GM12878 (cell line): ENCODE results near the gene NEDD8. TPM values are rescaled to one million over a fixed set of nuclear protein-coding genes. Genes with fewer than 3 reads are reported as not detected.

Experiments
- ATAC-seq: fragments of 200-7000 bp; cut with Tn5 transposase; 3 replicates; pipeline ENCODE4 v1.9.1; 2020; ENCODE audit warnings: mild to moderate bottlenecking, moderate library complexity
- BruUV-seq: library from RNA; stranded (reverse); fragments of 400-500 nt; replicated peaks from 2 replicates; lab custom pipeline; 2021; lab: Mats Ljungman, UMichigan
- CTCF ChIA-PET: fragments of 300-600 bp; sonication (Branson Sonifier 250); formaldehyde crosslinking; extraction: SDS; loops from one replicate; lab custom pipeline; 2021; ENCODE audit warnings: inconsistent platforms; lab: Yijun Ruan, JAX
- POLR2A ChIA-PET: fragments of 350-600 bp; formaldehyde crosslinking; extraction: SDS; loops from one replicate; lab custom pipeline; 2021; ENCODE audit warnings: inconsistent platforms; lab: Charles Lee
- RAD21 ChIA-PET: fragments of 300-600 bp; sonication (Branson Sonifier 250); formaldehyde crosslinking; loops from one replicate; lab custom pipeline; 2023; ENCODE audit warnings: antibody characterized with exemption; ENCODE audit not compliant: unreplicated experiment; lab: Charles Lee
- SMC1A ChIA-PET: fragments of 300-600 bp; sonication (Branson Sonifier 250); formaldehyde crosslinking; loops from one replicate; lab custom pipeline; 2023; ENCODE audit not compliant: unreplicated experiment, uncharacterized antibody; lab: Charles Lee
- DNase-seq: peaks from one replicate; pipeline ENCODE4 v3.0.0-alpha.2; 2011; ENCODE audit warnings: low read depth, low spot score
- FAIRE-seq: peaks from 3 replicates; lab custom pipeline; 2011; peaks lifted over from hg19 to GRCh38; lab: Jason Lieb, UNC
- H2AFZ ChIP-seq: 2 replicates; pipeline ENCODE4 v1.6.0; 2011; ENCODE audit warnings: low read depth, low read length, control low read depth; ENCODE audit not compliant: control insufficient read depth
- H3K27ac ChIP-seq: 2 replicates; pipeline ENCODE4 v1.5.1; 2011; ENCODE audit warnings: control low read depth; ENCODE audit not compliant: control insufficient read depth, insufficient read depth
- H3K27me3 ChIP-seq, 2 experiments: replicated peaks in 1 of 2; 2 replicates each; pipeline versions ENCODE4 v1.6.0 to v1.6.1; 2011; ENCODE audit warnings: low read length in 1 of 2; ENCODE audit not compliant: control insufficient read depth in 2 of 2, insufficient read depth in 2 of 2
- H3K36me3 ChIP-seq, 2 experiments: 2 replicates each; pipeline ENCODE4 v1.5.1; 2011; ENCODE audit warnings: low read length in 1 of 2; ENCODE audit not compliant: control insufficient read depth in 2 of 2, insufficient read depth in 2 of 2
- H3K4me1 ChIP-seq: 2 replicates; pipeline ENCODE4 v1.6.1; 2011; ENCODE audit warnings: mild to moderate bottlenecking, low read length, moderate library complexity, mixed read lengths; ENCODE audit not compliant: control insufficient read depth, insufficient read depth
- H3K4me2 ChIP-seq: 2 replicates; pipeline ENCODE4 v1.6.0; 2011; ENCODE audit warnings: control low read depth; ENCODE audit not compliant: control insufficient read depth, insufficient read depth
- H3K4me3 ChIP-seq: fragments of 200-600 bp; sonication (generic); 2 replicates; pipeline ENCODE4 v1.5.1; 2016
- H3K79me2 ChIP-seq: 2 replicates; pipeline ENCODE4 v1.6.0; 2011; ENCODE audit warnings: low read length; ENCODE audit not compliant: control insufficient read depth, insufficient read depth
- H3K9ac ChIP-seq: 2 replicates; pipeline ENCODE4 v1.8.0; 2011; ENCODE audit warnings: low read length, control low read depth, mixed read lengths; ENCODE audit not compliant: control insufficient read depth, insufficient read depth
- H3K9me3 ChIP-seq: replicated peaks from 3 replicates; pipeline ENCODE4 v1.5.1; 2011; ENCODE audit warnings: mild to moderate bottlenecking, low read length; ENCODE audit not compliant: control insufficient read depth, insufficient read depth
- H4K20me1 ChIP-seq: 2 replicates; pipeline ENCODE4 v1.6.0; 2011; ENCODE audit not compliant: control insufficient read depth, insufficient read depth
- BMI1 ChIP-seq: fragments of 450-650 bp; IDR thresholded peaks from 2 replicates; pipeline ENCODE4 v1.6.1; 2016; ENCODE audit warnings: mild to moderate bottlenecking, moderate library complexity, borderline replicate concordance
- DPF2 ChIP-seq: fragments of 450-650 bp; IDR thresholded peaks from 2 replicates; pipeline ENCODE4 v1.6.1; 2017; ENCODE audit warnings: mild to moderate bottlenecking
- HDGF ChIP-seq: fragments of 450-650 bp; IDR thresholded peaks from 2 replicates; pipeline ENCODE4 v1.6.1; 2016; ENCODE audit warnings: antibody characterized with exemption
- LARP7 ChIP-seq: fragments of 450-650 bp; IDR thresholded peaks from 2 replicates; pipeline ENCODE4 v1.6.1; 2017; ENCODE audit warnings: mild to moderate bottlenecking
- NBN ChIP-seq: fragments of 450-650 bp; IDR thresholded peaks from 2 replicates; pipeline ENCODE4 v1.6.1; 2016
- NFYB ChIP-seq: IDR thresholded peaks from 2 replicates; pipeline ENCODE4 v1.6.1; 2011; ENCODE audit warnings: low read depth, mild to moderate bottlenecking, low read length, improper control_type of control experiment, moderate library complexity; ENCODE audit not compliant: insufficient read depth
- PAX5 ChIP-seq: IDR thresholded peaks from 2 replicates; pipeline ENCODE4 v1.6.1; 2011; ENCODE audit warnings: low read depth, low read length, borderline replicate concordance
- POLR2A ChIP-seq: IDR thresholded peaks from 2 replicates; pipeline ENCODE4 v1.6.1; 2011; ENCODE audit warnings: low read depth, mild to moderate bottlenecking, low read length
- RAD21 ChIP-seq: IDR thresholded peaks from 2 replicates; pipeline ENCODE4 v1.6.1; 2011; ENCODE audit warnings: mild to moderate bottlenecking, low read depth, low read length, moderate library complexity; ENCODE audit not compliant: insufficient read depth
- RUNX3 ChIP-seq: IDR thresholded peaks from 2 replicates; pipeline ENCODE4 v1.6.1; 2012; ENCODE audit warnings: low read length, inconsistent platforms
- SMARCA5 ChIP-seq: fragments of 450-650 bp; IDR thresholded peaks from 2 replicates; pipeline ENCODE4 v1.6.1; 2017; ENCODE audit warnings: mild to moderate bottlenecking
- WGBS: methylation state at CpG from one replicate; pipeline ENCODE4 v1.1.6; 2016; ENCODE audit warnings: low lambda C conversion rate; ENCODE audit not compliant: insufficient replicate concordance, insufficient coverage; ENCODE audit errors: missing lambda C conversion rate; 5-methylcytosine and 5-hydroxymethylcytosine counted together
- in situ Hi-C: fragments of 300-500 bp; cut with MboI; formaldehyde crosslinking; loops from 9 replicates; pipeline ENCODE4 v1.14.3; 2018; ENCODE audit warnings: mixed read lengths
- intact Hi-C: fragments of 100-400 bp; cut with micrococcal nuclease; formaldehyde crosslinking; loops from one replicate; pipeline ENCODE4 v1.14.2; 2022; ENCODE audit not compliant: unreplicated experiment
- polyA plus RNA-seq, 11 experiments: library from polyadenylated mRNA; depleted of rRNA in 4 of 11; unstranded in 6 of 11; stranded (reverse) in 5 of 11; fragments of >200 nt; fragmentation: Nextera tagmentation in 4 of 11; fragmentation: Illumina TruSeq in 1 of 11; extraction: Ambion mirVana in 4 of 11; extraction: Trizol in 1 of 11; gene quantifications; 1 replicate in 1 of 11; 2 replicates in 10 of 11; pipeline versions ENCODE4 v1.2.1 to v1.2.3, GENCODE V29; 2011 to 2016; ENCODE audit warnings: inconsistent platforms in 2 of 11, missing spikeins in 2 of 11, low read depth in 1 of 11
- total RNA-seq, 4 experiments: library from RNA; depleted of rRNA in 3 of 4; stranded (reverse); fragments of >200 nt in 3 of 4; fragmentation: Illumina TruSeq in 1 of 4; extraction: Trizol in 1 of 4; gene quantifications; 2 replicates each; pipeline versions ENCODE4 v1.2.1 to v1.2.3, GENCODE V29; 2013 to 2021
- TF ChIP-seq, protein P1 (sequence below): IDR thresholded peaks from 2 replicates; pipeline ENCODE4 v1.6.1; 2011; ENCODE audit warnings: borderline replicate concordance, low read depth, mild to moderate bottlenecking, moderate library complexity, low read length; ENCODE audit not compliant: insufficient read depth, poor library complexity, severe bottlenecking
- TF ChIP-seq, protein P2 (sequence below): fragments of 450-650 bp; IDR thresholded peaks from 2 replicates; pipeline ENCODE4 v1.6.1; 2017; ENCODE audit warnings: borderline replicate concordance
- TF ChIP-seq, protein P3 (sequence below): IDR thresholded peaks from 2 replicates; pipeline ENCODE4 v1.6.1; 2012; ENCODE audit warnings: low read length, inconsistent platforms
- TF ChIP-seq, protein P4 (sequence below): fragments of 450-650 bp; IDR thresholded peaks from 2 replicates; pipeline ENCODE4 v1.6.1; 2018; ENCODE audit warnings: borderline replicate concordance, mild to moderate bottlenecking; ENCODE audit not compliant: partially characterized antibody

Gene NEDD8
- total and polyA plus RNA-seq, 10 of the 15 experiments (the other 5 are each of a cell fraction or from before 2014, with no cell fraction given): 164 to 991 (median 300) TPM

DNA sequence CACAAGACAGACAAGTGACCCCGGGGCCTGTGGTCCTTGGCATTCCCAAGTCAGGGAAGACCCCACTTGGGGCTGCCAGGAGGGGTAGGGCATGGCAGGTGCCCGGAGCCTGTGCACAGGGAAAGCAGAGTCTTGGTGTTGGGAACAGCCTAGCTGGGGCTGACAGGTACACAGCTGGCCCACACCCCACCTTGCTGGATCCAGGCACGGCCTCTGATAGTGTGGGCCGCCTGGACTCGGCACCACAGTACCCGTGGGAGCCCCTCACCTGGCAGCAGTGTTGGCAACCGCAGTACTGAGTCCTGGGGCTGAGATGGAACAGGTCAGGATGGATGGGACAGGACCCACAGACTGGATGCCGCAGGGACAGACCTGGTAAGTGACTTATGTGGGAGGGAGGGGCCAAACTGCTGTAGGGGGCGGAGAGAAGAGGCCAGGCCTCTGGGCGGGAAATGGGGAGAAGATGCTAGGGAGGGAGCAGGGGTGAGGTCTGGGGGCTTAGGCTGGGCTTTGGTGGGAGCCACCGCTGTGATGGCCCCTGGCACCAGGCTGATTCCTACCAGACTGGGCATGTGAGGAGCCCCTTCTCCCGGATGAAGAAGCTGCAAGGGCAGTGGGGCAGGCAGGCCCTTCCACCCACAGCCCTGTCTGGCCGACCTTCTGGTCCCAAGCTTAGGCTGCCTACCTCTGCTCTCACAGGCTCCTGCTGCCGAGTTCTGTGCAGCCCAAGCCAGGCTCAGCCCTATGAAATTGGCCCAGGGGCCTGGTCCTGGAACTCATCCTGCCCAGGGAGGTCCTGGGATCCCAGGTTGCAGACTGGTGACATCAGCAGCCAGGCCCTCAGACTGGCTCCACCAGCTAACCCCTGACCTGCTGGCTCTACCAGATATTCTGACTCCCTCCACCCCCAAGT is 30.9 kb upstream of the NEDD8 start, which contains the start of gene TGM1 (continued):
- TF ChIP-seq, protein P1, sequence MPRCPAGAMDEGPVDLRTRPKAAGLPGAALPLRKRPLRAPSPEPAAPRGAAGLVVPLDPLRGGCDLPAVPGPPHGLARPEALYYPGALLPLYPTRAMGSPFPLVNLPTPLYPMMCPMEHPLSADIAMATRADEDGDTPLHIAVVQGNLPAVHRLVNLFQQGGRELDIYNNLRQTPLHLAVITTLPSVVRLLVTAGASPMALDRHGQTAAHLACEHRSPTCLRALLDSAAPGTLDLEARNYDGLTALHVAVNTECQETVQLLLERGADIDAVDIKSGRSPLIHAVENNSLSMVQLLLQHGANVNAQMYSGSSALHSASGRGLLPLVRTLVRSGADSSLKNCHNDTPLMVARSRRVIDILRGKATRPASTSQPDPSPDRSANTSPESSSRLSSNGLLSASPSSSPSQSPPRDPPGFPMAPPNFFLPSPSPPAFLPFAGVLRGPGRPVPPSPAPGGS: no peak
- TF ChIP-seq PAX5 (no peak), RUNX3 (no peak), BMI1 (no peak), SMARCA5 (no peak)
- TF ChIP-seq, protein P2, sequence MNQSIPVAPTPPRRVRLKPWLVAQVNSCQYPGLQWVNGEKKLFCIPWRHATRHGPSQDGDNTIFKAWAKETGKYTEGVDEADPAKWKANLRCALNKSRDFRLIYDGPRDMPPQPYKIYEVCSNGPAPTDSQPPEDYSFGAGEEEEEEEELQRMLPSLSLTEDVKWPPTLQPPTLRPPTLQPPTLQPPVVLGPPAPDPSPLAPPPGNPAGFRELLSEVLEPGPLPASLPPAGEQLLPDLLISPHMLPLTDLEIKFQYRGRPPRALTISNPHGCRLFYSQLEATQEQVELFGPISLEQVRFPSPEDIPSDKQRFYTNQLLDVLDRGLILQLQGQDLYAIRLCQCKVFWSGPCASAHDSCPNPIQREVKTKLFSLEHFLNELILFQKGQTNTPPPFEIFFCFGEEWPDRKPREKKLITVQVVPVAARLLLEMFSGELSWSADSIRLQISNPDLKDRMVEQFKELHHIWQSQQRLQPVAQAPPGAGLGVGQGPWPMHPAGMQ: no peak

DNA sequence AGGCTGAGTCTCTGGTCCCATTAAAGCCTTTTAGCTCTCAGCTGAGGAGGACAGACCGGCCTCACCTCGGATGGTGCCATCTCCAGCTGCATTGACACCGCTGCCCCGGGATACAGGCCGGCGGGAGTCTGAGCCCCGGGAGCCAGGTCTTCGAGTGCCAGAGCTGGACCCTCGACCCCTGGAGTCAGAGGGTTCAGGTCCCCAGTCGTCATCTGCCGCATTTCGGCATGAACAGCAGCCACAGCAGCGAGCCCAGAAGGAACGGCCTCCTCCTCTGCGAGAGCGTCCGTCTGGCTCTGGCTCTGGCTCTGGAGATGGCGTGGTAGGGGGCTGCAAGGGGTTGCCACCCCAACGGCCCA is 29.8 kb upstream of the NEDD8 start:
- in situ Hi-C loops (no loop called here), intact Hi-C loops (no loop called here)
- no peaks in the 10 kb centered on the region for H4K20me1 ChIP-seq
- ChIA-PET SMC1A (no interaction called here), POLR2A (interaction anchor here (0.7 kb wide), 1 partner anchor 18 kb away, joined by 3 read pairs; no protein-coding TSS in a partner anchor), RAD21 (interaction anchor here (1.0 kb wide), 1 partner anchor 19 kb away, joined by 6 read pairs; no protein-coding TSS in a partner anchor), CTCF (interaction anchor here (0.8 to 2.1 kb wide), 4 partner anchors 9 to 46 kb away, joined by 4 to 10 read pairs (median 4); partner anchors contain the start of genes CIDEB, RABGGTA and TINF2)
- ATAC-seq: no peak
- DNase-seq: no peak
- 91% methylated on average over 18 of the region's 19 CpGs for WGBS
- no peak for TF ChIP-seq RAD21
- TF ChIP-seq NBN: no peak
- no peak for TF ChIP-seq HDGF
- TF ChIP-seq POLR2A: no peak
- TF ChIP-seq, protein P3, sequence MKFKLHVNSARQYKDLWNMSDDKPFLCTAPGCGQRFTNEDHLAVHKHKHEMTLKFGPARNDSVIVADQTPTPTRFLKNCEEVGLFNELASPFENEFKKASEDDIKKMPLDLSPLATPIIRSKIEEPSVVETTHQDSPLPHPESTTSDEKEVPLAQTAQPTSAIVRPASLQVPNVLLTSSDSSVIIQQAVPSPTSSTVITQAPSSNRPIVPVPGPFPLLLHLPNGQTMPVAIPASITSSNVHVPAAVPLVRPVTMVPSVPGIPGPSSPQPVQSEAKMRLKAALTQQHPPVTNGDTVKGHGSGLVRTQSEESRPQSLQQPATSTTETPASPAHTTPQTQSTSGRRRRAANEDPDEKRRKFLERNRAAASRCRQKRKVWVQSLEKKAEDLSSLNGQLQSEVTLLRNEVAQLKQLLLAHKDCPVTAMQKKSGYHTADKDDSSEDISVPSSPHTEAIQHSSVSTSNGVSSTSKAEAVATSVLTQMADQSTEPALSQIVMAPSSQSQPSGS: no peak
- TF ChIP-seq, protein P4, sequence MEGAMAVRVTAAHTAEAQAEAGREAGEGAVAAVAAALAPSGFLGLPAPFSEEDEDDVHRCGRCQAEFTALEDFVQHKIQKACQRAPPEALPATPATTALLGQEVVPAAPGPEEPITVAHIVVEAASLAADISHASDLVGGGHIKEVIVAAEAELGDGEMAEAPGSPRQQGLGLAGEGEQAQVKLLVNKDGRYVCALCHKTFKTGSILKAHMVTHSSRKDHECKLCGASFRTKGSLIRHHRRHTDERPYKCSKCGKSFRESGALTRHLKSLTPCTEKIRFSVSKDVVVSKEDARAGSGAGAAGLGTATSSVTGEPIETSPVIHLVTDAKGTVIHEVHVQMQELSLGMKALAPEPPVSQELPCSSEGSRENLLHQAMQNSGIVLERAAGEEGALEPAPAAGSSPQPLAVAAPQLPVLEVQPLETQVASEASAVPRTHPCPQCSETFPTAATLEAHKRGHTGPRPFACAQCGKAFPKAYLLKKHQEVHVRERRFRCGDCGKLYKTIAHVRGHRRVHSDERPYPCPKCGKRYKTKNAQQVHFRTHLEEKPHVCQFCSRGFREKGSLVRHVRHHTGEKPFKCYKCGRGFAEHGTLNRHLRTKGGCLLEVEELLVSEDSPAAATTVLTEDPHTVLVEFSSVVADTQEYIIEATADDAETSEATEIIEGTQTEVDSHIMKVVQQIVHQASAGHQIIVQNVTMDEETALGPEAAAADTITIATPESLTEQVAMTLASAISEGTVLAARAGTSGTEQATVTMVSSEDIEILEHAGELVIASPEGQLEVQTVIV: no peak
- TF ChIP-seq LARP7: no peak
- no peak for TF ChIP-seq DPF2
- no peak for TF ChIP-seq NFYB
- no peak overlapping the region for H3K4me2 ChIP-seq
- no peak overlapping the region for H3K27ac ChIP-seq
- H3K36me3 ChIP-seq: peaks cover 0 to 3% of the 10 kb centered on the region in 2 experiments; a peak in 2 of 4 replicates
- H3K9ac ChIP-seq: no peak overlapping the region
- BruUV-seq: no TSS peak
- FAIRE-seq: no peak
- H3K79me2 ChIP-seq: no peaks in the 10 kb centered on the region
- no peaks in the 10 kb centered on the region for H3K27me3 ChIP-seq
- H2AFZ ChIP-seq: no peak overlapping the region
- H3K9me3 ChIP-seq: no peaks in the 10 kb centered on the region
- H3K4me1 ChIP-seq: no peaks in the 10 kb centered on the region
- H3K4me3 ChIP-seq: no peak overlapping the region
